GM21515 (cell line): ENCODE results near the gene SREBF1.

Experiments
- ATAC-seq: cut with Tn5 transposase; IDR thresholded peaks from one replicate; pipeline ENCODE4 v1.9.1; 2021; ENCODE audit not compliant: unreplicated experiment

Gene SREBF1

GRCh38 chr17:17842111-17842876 is 5.5 kb upstream of the SREBF1 start:
- no peak for ATAC-seq

GRCh38 chr17:17841601-17842025 is 4.8 kb upstream of the SREBF1 start:
- no peak for ATAC-seq

- no peak for ATAC-seq
Observed at GRCh38 chr17:17840751-17841591, 4.2 kb upstream of the SREBF1 start.

- peak; percentile 53 for ATAC-seq
Observed at GRCh38 chr17:17839791-17840707, 3.3 kb upstream of the SREBF1 start.

DNA sequence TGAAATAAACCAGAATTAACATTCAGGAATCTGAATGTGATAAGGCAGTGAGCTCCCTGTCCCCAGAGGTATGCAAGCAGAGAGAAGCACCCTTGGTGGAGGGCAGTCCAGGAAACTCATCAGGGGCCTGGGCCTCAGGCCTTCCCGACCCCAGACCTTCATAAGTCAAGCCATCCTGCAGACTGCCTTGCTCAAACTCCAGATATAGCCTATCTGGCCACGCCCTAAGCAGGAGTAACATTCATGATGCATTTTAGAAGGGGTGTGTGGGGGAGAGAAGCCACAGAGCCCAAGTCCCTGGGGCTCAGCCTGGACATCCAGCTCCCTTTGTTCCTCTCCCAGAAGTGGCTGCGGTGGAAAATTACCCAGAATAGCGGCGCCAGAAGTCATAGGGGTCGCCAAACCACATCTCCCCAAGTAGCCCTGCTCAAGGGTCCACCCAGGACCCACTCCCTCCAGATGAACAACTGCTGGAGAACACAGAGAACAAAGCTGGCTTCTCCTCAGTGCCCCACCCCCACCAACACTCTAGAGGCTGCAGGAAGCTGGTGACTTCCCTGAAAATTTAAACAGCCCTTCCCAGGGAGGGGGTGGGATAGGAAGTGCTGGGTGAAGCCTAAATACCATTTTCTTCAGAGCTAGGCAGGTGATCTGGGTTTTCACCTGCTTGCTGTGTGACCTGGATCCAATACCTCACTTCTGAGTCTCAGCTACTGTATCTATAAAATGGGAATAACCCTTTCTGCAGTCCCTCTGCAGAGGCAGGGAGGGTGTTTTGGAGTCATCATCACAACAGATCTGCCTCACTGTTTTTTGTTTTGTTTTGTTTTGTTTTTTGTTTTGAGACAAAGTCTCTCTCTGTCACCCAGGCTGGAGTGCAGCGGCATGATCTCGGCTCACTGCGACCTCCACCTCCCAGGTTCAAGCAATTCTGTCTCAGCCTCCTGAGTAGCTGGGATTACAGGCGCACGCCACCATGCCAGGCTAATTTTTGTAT is 1.5 kb upstream of the SREBF1 start:
- no peak for ATAC-seq

- no peak for ATAC-seq
Observed at GRCh38 chr17:17837380-17837821, 615 bp upstream of the SREBF1 start.

GRCh38 chr17:17836250-17836817 is 452 bp downstream of the SREBF1 start:
- ATAC-seq: peak; percentile 61

- ATAC-seq: no peak
Observed at GRCh38 chr17:17835415-17836249, 1.2 kb downstream of the SREBF1 start.

DNA sequence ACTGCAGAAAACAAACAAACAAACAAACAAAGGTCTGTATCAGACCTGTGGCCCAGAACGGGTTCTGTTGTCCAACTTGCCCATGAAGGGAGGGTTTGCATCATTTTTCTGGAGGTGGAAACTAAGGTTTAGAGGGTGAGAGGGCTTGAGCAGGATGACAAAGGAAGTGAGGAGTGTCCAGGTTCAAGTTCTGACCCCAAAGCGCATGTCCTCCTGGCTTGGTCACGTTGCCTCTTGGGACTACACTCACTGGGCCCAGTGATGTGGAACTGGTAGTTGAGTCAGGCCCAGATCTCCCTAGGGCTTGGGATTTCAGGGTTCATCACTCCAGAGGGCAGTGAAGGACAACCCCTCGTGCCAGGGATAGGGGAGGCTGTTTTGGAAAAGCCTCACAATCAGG is 1.8 kb downstream of the SREBF1 start:
- no peak for ATAC-seq

DNA sequence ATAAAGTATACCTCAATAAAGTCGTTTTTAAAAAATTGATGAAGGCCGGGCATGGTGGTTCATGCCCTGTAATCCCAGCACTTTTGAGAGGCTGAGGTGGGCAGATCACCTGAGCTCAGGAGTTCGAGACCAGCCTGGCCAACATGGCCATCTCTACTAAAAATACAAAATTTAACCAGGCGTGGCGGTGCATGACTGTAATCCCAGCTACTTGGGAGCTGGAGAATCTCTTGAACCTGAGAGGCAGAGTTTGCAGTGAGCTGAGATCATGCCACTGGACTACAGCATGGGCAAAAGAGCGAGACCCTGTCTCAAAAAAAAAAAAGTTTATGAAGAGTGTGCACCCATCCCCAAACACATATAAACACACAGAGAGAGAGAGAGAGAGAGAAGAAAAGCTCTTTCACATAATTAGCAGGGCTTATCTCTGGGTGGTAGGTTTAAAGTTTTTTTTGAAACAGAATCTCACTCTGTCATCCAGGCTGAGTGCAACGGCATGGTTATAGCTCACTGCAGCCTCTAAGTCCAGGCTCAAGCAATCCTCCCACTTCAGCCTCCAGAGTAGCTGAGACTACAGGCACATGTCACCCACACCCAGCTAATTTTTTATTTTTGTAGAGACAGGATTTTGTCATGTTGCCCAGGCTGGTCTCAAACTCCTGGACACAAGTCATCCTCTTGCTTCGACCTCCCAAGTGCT is 3.0 kb downstream of the SREBF1 start:
- no peak for ATAC-seq

DNA sequence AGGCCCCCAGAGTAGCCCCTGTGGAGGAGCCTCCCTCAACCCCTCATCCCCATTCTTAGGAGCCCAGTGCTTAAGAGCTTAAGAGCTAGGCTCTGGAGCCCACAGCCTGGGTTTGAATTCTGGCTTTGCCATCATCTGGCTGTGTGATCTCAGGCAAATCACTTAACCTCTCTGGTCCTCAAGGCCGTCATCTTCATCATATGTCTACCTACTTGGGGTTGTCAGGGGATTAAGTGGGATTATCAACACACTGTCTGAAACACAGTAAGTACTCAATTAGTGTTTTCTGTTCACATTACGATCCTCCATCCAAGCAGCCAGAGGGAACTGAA is 4.8 kb downstream of the SREBF1 start:
- no peak for ATAC-seq

GRCh38 chr17:17831208-17832031 is 5.4 kb downstream of the SREBF1 start:
- ATAC-seq: no peak

- ATAC-seq: no peak
Observed at GRCh38 chr17:17830740-17831207, 6.0 kb downstream of the SREBF1 start.

DNA sequence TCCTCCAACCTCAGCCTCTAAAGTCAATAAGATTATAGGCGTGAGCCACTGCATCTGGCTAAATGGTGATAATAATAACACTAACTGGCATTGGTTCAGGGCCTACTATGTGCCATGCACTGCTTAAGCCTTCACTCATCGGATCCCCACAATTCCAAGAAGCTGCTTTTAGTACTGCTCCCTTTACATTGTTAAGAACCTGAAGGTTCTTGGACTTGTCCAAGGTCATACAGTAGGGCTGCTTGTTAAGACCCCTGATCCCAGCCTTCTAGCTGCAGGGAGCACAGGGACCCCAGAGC is 6.6 kb downstream of the SREBF1 start:
- no peak for ATAC-seq

- no peak for ATAC-seq
Observed at GRCh38 chr17:17827826-17828621, 8.8 kb downstream of the SREBF1 start.

DNA sequence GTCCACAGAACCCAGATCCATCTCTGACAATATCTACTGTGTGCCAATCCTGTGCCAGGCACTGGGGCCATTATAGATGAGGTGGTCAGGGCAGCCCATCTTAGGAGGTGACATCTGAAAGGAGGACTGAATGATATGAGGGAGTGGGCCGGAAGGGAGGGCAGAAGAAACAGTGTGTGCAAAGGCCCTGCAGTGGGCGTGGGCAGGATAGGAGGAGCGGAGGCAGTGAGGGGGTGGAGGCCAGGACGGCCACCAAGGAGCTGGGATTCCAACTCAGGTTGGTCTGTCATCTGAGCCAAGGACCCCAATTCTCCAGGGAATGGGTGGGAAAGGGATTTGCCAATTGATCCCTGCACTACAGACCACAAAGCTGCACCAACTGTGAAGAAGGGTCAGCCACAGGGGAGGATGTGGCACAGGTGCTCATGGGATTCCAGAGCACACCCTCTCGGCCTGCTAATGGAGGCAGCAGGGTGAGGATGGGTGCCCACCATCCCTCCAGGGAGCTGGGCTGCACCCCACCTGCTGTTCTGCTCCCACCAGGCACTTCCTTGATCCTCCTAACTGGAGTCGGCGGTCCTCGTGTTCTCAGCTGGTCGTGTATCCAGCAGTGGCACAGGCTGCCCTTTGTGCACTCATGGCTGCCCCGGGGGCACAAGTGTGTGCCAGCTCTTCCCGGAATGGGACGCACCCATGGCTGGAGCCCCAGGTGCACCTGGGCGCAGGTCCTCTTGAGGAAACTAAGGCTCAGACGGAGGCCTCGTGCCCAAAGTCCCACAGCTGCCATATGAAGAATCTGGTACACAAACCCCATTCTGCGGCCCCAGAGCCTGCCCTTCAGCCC is 9.6 kb downstream of the SREBF1 start:
- ATAC-seq: no peak
